GM23338 (cell line): ENCODE data around the gene P2RY4. TPM values are rescaled to one million over a fixed set of nuclear protein-coding genes. Genes with fewer than 3 reads are reported as not detected.
A peak's percentile ranks its signal among the peaks of the same experiment; 100 is the strongest.

ENCODE experiments used
- ATAC-seq: fragments of 200-7000 bp; cut with Tn5 transposase; 3 replicates; pipeline ENCODE4 v1.9.1; 2020
- DNase-seq: peaks from one replicate; pipeline ENCODE4 v3.0.0-alpha.2; 2015; ENCODE audit warnings: low spot score
- H2AFZ ChIP-seq: fragments of 200-600 bp; sonication (generic); 2 replicates; pipeline ENCODE4 v1.8.0; 2016; ENCODE audit warnings: antibody characterized with exemption, mild to moderate bottlenecking, moderate library complexity
- H3F3A ChIP-seq: fragments of 200-600 bp; sonication (generic); replicated peaks from 2 replicates; pipeline ENCODE4 v1.8.0; 2017; ENCODE audit warnings: antibody characterized with exemption, mixed run types, low read depth
- H3K27ac ChIP-seq: fragments of 200-600 bp; sonication (generic); 2 replicates; pipeline ENCODE4 v1.6.1; 2016; ENCODE audit warnings: low read depth
- H3K27me3 ChIP-seq: fragments of 200-600 bp; sonication (generic); 2 replicates; pipeline ENCODE4 v1.8.0; 2016; ENCODE audit warnings: mild to moderate bottlenecking, mixed run types, moderate library complexity; ENCODE audit not compliant: insufficient read depth
- H3K36me3 ChIP-seq: fragments of 200-600 bp; sonication (generic); 2 replicates; pipeline ENCODE4 v1.8.0; 2016; ENCODE audit warnings: mild to moderate bottlenecking; ENCODE audit not compliant: insufficient read depth
- H3K4me1 ChIP-seq: fragments of 200-600 bp; sonication (generic); 2 replicates; pipeline ENCODE4 v1.8.0; 2016; ENCODE audit warnings: mild to moderate bottlenecking, moderate library complexity; ENCODE audit not compliant: insufficient read depth
- H3K4me2 ChIP-seq: fragments of 200-600 bp; sonication (generic); 2 replicates; pipeline ENCODE4 v1.7.1; 2017; ENCODE audit warnings: mixed run types
- H3K4me3 ChIP-seq: fragments of 200-600 bp; sonication (generic); 2 replicates; pipeline ENCODE4 v1.6.1; 2016; ENCODE audit warnings: mixed run types
- H3K79me2 ChIP-seq: fragments of 200-600 bp; sonication (generic); replicated peaks from 2 replicates; pipeline ENCODE4 v1.8.0; 2017; ENCODE audit warnings: mild to moderate bottlenecking; ENCODE audit not compliant: insufficient read depth
- H3K9me2 ChIP-seq: fragments of 200-600 bp; sonication (generic); 2 replicates; pipeline ENCODE4 v1.8.0; 2017; ENCODE audit not compliant: insufficient read depth
- H4K20me1 ChIP-seq: fragments of 200-600 bp; sonication (generic); replicated peaks from 2 replicates; pipeline ENCODE4 v1.8.0; 2017; ENCODE audit warnings: mild to moderate bottlenecking; ENCODE audit not compliant: insufficient read depth
- H3K27ac Mint-ChIP-seq: 2 replicates; pipeline ENCODE4 v1.8.0; 2020; ENCODE audit warnings: inconsistent platforms, mild to moderate bottlenecking, moderate library complexity, mixed read lengths
- H3K27me3 Mint-ChIP-seq: 3 replicates; pipeline ENCODE4 v1.8.0; 2022; ENCODE audit warnings: low read depth, mild to moderate bottlenecking, moderate library complexity, mixed read lengths, inconsistent platforms; ENCODE audit not compliant: insufficient read depth, poor library complexity
- H3K36me3 Mint-ChIP-seq: 3 replicates; pipeline ENCODE4 v1.8.0; 2021; ENCODE audit warnings: low read depth, mild to moderate bottlenecking, inconsistent platforms, moderate library complexity, mixed read lengths
- H3K4me1 Mint-ChIP-seq: 3 replicates; pipeline ENCODE4 v1.8.0; 2020; ENCODE audit warnings: mild to moderate bottlenecking, inconsistent platforms, mixed read lengths
- H3K4me3 Mint-ChIP-seq: 3 replicates; pipeline ENCODE4 v1.8.0; 2021; ENCODE audit warnings: moderate library complexity, mild to moderate bottlenecking, inconsistent platforms, mixed read lengths
- H3K9me3 Mint-ChIP-seq: 3 replicates; pipeline ENCODE4 v1.8.0; 2020; ENCODE audit warnings: moderate library complexity, mild to moderate bottlenecking, inconsistent platforms, mixed read lengths
- CREB1 ChIP-seq: fragments of 250-450 bp; sonication (Bioruptor Pico); IDR thresholded peaks from 2 replicates; pipeline ENCODE4 v1.5.0; 2020; ENCODE audit warnings: low read depth, mild to moderate bottlenecking, moderate library complexity
- EZH2 ChIP-seq: fragments of 200-600 bp; sonication (generic); IDR thresholded peaks from one replicate; pipeline ENCODE4 v1.8.0; 2017; ENCODE audit warnings: antibody characterized with exemption, mild to moderate bottlenecking, low read depth; ENCODE audit not compliant: unreplicated experiment
- EZH2phosphoT487 ChIP-seq: fragments of 200-600 bp; sonication (generic); IDR thresholded peaks from one replicate; pipeline ENCODE4 v1.8.1; 2018; ENCODE audit warnings: antibody characterized with exemption; ENCODE audit not compliant: unreplicated experiment
- JUNB ChIP-seq: IDR thresholded peaks from one replicate; pipeline ENCODE4 v1.6.1; 2016; ENCODE audit warnings: antibody characterized with exemption; ENCODE audit not compliant: unreplicated experiment
- POLR2AphosphoS5 ChIP-seq: IDR thresholded peaks from 2 replicates; pipeline ENCODE4 v1.6.1; 2016; ENCODE audit warnings: antibody characterized with exemption, low read depth
- STAT1 ChIP-seq: IDR thresholded peaks from one replicate; pipeline ENCODE4 v1.6.1; 2016; ENCODE audit warnings: antibody characterized with exemption; ENCODE audit not compliant: unreplicated experiment
- ZNF114 ChIP-seq: fragments of 250-450 bp; sonication (Bioruptor Pico); IDR thresholded peaks from 2 replicates; pipeline ENCODE4 v1.5.0; 2020; ENCODE audit warnings: mild to moderate bottlenecking, moderate library complexity
- ZNF331 ChIP-seq: fragments of 250-450 bp; sonication (Bioruptor Pico); IDR thresholded peaks from 2 replicates; pipeline ENCODE4 v1.5.0; 2020; ENCODE audit warnings: low read depth, mild to moderate bottlenecking, moderate library complexity
- polyA plus RNA-seq: library from polyadenylated mRNA; unstranded; fragments of >200 nt; fragmentation: Nextera tagmentation; extraction: Ambion mirVana; gene quantifications from 2 replicates; pipeline ENCODE4 v1.2.1, GENCODE V29; 2016
- total RNA-seq: library from RNA; depleted of rRNA; stranded (reverse); fragments of >200 nt; shearing (Covaris generic); gene quantifications from 2 replicates; pipeline ENCODE4 v1.2.3, GENCODE V29; 2014
- TF ChIP-seq, protein P1 (sequence below): fragments of 250-450 bp; sonication (Bioruptor Pico); IDR thresholded peaks from 2 replicates; pipeline ENCODE4 v1.5.0; 2020; ENCODE audit warnings: mild to moderate bottlenecking, moderate library complexity
- TF ChIP-seq, protein P2 (sequence below), 2 experiments: fragments of 200-600 bp in 1 of 2; sonication (generic) in 1 of 2; conservative IDR thresholded peaks; 2 replicates each; pipeline versions ENCODE4 v1.5.1 to v1.6.1; 2016 to 2017; ENCODE audit warnings: antibody characterized with exemption in 2 of 2, low read depth in 2 of 2, mild to moderate bottlenecking in 2 of 2, moderate library complexity in 1 of 2
- TF ChIP-seq, protein P3 (sequence below): IDR thresholded peaks from 2 replicates; pipeline ENCODE4 v1.6.1; 2016; ENCODE audit warnings: antibody characterized with exemption

The P2RY4 gene
- total and polyA plus RNA-seq, 2 experiments from 2014 or later: 0.73 TPM; not detected in 1

DNA sequence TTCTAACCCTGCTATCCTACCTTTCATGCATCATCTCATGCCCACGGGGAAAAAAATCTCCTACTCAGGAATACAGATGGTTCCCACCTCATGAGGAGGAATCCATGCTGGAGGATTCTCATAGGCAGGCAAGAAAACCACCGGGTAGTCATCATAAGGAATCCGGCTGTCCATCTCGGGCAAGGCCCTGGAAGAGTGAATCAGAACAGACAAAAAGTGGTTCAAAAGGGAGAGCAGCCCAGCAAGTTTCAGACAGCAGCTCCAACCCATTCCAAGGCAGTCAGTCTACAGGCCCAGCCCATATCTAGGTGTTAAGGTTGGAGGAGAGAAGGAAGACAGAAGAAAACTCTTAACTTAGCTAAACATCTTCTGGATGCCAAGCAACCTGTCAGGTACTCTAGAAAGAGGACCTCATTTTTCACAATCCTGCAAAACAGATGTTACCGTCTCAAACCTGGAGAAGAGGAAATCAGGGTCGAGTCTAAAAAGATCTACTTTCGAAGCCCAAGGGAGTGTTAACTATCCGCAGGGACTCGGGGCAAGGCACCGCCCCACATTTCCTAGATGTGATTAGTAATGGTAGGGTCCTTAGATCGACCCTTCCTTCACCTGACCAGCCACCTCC, 29.3 kb upstream of the P2RY4 start:
- Histone ChIP-seq H3F3A (no peaks in the 10 kb centered on the region), H3K9me2 (no peaks in the 10 kb centered on the region), H3K36me3 (peaks cover 5% of the 10 kb centered on the region; the same call in 1 of the 2 replicates), H3K27ac (no peak overlapping the region), H2AFZ (peak overlapping the region; percentile 80; the same call in 1 of the 2 replicates), H3K4me3 (peak overlapping the region; percentile 73), H3K4me1 (peaks cover 9% of the 10 kb centered on the region), H3K4me2 (peak overlapping the region; percentile 84), H3K27me3 (no peaks in the 10 kb centered on the region), H4K20me1 (no peaks in the 10 kb centered on the region), H3K79me2 (peaks cover 23% of the 10 kb centered on the region)
- Mint-ChIP-seq H3K27ac (no peak overlapping the region), H3K4me3 (peak overlapping the region; percentile 96), H3K27me3 (no peaks in the 10 kb centered on the region), H3K9me3 (no peaks in the 10 kb centered on the region; the same call in 2 of the 3 replicates), H3K4me1 (peaks cover 5% of the 10 kb centered on the region; the same call in 2 of the 3 replicates), H3K36me3 (peaks cover 11% of the 10 kb centered on the region; the same call in 2 of the 3 replicates)
- ATAC-seq (no peak), DNase-seq (no peak)
- TF ChIP-seq STAT1: no peak
- no peak for TF ChIP-seq POLR2AphosphoS5
- TF ChIP-seq ZNF331 (CRISPR knock-in tag): no peak
- TF ChIP-seq JUNB: no peak
- TF ChIP-seq, protein P1, sequence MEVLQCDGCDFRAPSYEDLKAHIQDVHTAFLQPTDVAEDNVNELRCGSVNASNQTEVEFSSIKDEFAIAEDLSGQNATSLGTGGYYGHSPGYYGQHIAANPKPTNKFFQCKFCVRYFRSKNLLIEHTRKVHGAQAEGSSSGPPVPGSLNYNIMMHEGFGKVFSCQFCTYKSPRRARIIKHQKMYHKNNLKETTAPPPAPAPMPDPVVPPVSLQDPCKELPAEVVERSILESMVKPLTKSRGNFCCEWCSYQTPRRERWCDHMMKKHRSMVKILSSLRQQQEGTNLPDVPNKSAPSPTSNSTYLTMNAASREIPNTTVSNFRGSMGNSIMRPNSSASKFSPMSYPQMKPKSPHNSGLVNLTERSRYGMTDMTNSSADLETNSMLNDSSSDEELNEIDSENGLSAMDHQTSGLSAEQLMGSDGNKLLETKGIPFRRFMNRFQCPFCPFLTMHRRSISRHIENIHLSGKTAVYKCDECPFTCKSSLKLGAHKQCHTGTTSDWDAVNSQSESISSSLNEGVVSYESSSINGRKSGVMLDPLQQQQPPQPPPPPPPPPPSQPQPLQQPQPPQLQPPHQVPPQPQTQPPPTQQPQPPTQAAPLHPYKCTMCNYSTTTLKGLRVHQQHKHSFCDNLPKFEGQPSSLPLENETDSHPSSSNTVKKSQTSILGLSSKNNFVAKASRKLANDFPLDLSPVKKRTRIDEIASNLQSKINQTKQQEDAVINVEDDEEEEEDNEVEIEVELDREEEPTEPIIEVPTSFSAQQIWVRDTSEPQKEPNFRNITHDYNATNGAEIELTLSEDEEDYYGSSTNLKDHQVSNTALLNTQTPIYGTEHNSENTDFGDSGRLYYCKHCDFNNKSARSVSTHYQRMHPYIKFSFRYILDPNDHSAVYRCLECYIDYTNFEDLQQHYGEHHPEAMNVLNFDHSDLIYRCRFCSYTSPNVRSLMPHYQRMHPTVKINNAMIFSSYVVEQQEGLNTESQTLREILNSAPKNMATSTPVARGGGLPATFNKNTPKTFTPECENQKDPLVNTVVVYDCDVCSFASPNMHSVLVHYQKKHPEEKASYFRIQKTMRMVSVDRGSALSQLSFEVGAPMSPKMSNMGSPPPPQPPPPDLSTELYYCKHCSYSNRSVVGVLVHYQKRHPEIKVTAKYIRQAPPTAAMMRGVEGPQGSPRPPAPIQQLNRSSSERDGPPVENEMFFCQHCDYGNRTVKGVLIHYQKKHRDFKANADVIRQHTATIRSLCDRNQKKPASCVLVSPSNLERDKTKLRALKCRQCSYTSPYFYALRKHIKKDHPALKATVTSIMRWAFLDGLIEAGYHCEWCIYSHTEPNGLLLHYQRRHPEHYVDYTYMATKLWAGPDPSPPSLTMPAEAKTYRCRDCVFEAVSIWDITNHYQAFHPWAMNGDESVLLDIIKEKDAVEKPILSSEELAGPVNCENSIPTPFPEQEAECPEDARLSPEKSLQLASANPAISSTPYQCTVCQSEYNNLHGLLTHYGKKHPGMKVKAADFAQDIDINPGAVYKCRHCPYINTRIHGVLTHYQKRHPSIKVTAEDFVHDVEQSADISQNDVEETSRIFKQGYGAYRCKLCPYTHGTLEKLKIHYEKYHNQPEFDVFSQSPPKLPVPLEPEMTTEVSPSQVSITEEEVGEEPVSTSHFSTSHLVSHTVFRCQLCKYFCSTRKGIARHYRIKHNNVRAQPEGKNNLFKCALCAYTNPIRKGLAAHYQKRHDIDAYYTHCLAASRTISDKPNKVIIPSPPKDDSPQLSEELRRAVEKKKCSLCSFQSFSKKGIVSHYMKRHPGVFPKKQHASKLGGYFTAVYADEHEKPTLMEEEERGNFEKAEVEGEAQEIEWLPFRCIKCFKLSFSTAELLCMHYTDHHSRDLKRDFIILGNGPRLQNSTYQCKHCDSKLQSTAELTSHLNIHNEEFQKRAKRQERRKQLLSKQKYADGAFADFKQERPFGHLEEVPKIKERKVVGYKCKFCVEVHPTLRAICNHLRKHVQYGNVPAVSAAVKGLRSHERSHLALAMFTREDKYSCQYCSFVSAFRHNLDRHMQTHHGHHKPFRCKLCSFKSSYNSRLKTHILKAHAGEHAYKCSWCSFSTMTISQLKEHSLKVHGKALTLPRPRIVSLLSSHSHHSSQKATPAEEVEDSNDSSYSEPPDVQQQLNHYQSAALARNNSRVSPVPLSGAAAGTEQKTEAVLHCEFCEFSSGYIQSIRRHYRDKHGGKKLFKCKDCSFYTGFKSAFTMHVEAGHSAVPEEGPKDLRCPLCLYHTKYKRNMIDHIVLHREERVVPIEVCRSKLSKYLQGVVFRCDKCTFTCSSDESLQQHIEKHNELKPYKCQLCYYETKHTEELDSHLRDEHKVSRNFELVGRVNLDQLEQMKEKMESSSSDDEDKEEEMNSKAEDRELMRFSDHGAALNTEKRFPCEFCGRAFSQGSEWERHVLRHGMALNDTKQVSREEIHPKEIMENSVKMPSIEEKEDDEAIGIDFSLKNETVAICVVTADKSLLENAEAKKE (CRISPR knock-in tag): no peak
- TF ChIP-seq CREB1 (CRISPR knock-in tag): no peak
- TF ChIP-seq, protein P2, sequence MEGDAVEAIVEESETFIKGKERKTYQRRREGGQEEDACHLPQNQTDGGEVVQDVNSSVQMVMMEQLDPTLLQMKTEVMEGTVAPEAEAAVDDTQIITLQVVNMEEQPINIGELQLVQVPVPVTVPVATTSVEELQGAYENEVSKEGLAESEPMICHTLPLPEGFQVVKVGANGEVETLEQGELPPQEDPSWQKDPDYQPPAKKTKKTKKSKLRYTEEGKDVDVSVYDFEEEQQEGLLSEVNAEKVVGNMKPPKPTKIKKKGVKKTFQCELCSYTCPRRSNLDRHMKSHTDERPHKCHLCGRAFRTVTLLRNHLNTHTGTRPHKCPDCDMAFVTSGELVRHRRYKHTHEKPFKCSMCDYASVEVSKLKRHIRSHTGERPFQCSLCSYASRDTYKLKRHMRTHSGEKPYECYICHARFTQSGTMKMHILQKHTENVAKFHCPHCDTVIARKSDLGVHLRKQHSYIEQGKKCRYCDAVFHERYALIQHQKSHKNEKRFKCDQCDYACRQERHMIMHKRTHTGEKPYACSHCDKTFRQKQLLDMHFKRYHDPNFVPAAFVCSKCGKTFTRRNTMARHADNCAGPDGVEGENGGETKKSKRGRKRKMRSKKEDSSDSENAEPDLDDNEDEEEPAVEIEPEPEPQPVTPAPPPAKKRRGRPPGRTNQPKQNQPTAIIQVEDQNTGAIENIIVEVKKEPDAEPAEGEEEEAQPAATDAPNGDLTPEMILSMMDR (conservative IDR thresholded peaks at IDR 0.05; ENCODE audit: low read depth in 2 of 2): no peak
- TF ChIP-seq, protein P3, sequence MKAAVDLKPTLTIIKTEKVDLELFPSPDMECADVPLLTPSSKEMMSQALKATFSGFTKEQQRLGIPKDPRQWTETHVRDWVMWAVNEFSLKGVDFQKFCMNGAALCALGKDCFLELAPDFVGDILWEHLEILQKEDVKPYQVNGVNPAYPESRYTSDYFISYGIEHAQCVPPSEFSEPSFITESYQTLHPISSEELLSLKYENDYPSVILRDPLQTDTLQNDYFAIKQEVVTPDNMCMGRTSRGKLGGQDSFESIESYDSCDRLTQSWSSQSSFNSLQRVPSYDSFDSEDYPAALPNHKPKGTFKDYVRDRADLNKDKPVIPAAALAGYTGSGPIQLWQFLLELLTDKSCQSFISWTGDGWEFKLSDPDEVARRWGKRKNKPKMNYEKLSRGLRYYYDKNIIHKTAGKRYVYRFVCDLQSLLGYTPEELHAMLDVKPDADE: no peak
- no peak for TF ChIP-seq ZNF114 (CRISPR knock-in tag)
- no peak for TF ChIP-seq EZH2
- no peak for TF ChIP-seq EZH2phosphoT487
